ENCODE measurements around the gene UBE2E1. TPM values are rescaled to one million over a fixed set of nuclear protein-coding genes. Genes with fewer than 3 reads are reported as not detected.
"Not testable (repeated sequence)": the region's sequence is repeated elsewhere in the genome, so short reads cannot be mapped to it uniquely, and the experiment has no call there.

UBE2E1 gene
- total RNA-seq, 1 experiment from 2014 or later: 102 TPM

- Histone ChIP-seq H3K4me1 (replicated peaks; ENCODE audit: insufficient read depth) (peaks cover 14% of the 10 kb centered on the region), H3K27ac (no peak overlapping the region), H2AFZ (no peak overlapping the region), H4K20me1 (ENCODE audit: insufficient read depth) (no peaks in the 10 kb centered on the region), H3K27me3 (ENCODE audit: insufficient read depth, low read depth) (no peaks in the 10 kb centered on the region), H3K79me2 (ENCODE audit: low read depth) (peaks cover 26% of the 10 kb centered on the region), H3F3A (ENCODE audit: insufficient read depth, low read depth) (peaks cover 10% of the 10 kb centered on the region; the same call in 1 of the 2 replicates), H3K9me2 (ENCODE audit: insufficient read depth) (no peaks in the 10 kb centered on the region), H3K4me3 (no peak overlapping the region), H3K9me3 (ENCODE audit: insufficient read depth, low read depth) (no peaks in the 10 kb centered on the region), H3K4me2 (no peak overlapping the region), H3K36me3 (ENCODE audit: low read depth) (peaks cover 19% of the 10 kb centered on the region; the same call in 1 of the 2 replicates)
- no peak for DNase-seq
- TF ChIP-seq EZH2 (IDR thresholded peaks at IDR 0.05; ENCODE audit: low read depth): no peak
- no peak for TF ChIP-seq CTCF (conservative IDR thresholded peaks at IDR 0.05)
- ChIA-PET POLR2A (ENCODE audit: unreplicated experiment) (interaction anchor here (0.6 kb wide), 1 partner anchor 774 kb away, joined by 4 read pairs; no protein-coding TSS in a partner anchor), CTCF (interaction anchor here (0.7 kb wide), 1 partner anchor 1868 kb away, joined by 4 read pairs; no protein-coding TSS in a partner anchor)
- no TSS peak for BruUV-seq (replicated peaks)
- intact Hi-C loops (cut with micrococcal nuclease; ENCODE audit: unreplicated experiment): no loop called here
Measured at GRCh38 chr3:23909341-23909740, 103.6 kb downstream of the UBE2E1 start.

- no peak overlapping the region for H2AFZ ChIP-seq
- H3F3A ChIP-seq (ENCODE audit: insufficient read depth, low read depth): peaks cover 9% of the 10 kb centered on the region; the same call in 1 of the 2 replicates
- ChIA-PET POLR2A (ENCODE audit: unreplicated experiment) (no interaction called here), CTCF (no interaction called here)
- intact Hi-C loops (cut with micrococcal nuclease; ENCODE audit: unreplicated experiment): loop anchor here (10.0 kb wide), 1 partner anchor 323 kb away; no protein-coding TSS in a partner anchor
- no peak for DNase-seq
- H3K36me3 ChIP-seq (ENCODE audit: low read depth): peaks cover 12% of the 10 kb centered on the region; the same call in 1 of the 2 replicates
- H3K27me3 ChIP-seq (ENCODE audit: insufficient read depth, low read depth): no peaks in the 10 kb centered on the region
- H3K4me3 ChIP-seq: no peak overlapping the region
- no TSS peak for BruUV-seq (replicated peaks)
- H3K9me3 ChIP-seq (ENCODE audit: insufficient read depth, low read depth): no peaks in the 10 kb centered on the region
- H4K20me1 ChIP-seq (ENCODE audit: insufficient read depth): no peaks in the 10 kb centered on the region
- H3K79me2 ChIP-seq (ENCODE audit: low read depth): peaks cover 47% of the 10 kb centered on the region
- H3K4me1 ChIP-seq (replicated peaks; ENCODE audit: insufficient read depth): peaks cover 28% of the 10 kb centered on the region
- H3K4me2 ChIP-seq: no peak overlapping the region
- no peak overlapping the region for H3K27ac ChIP-seq
- H3K9me2 ChIP-seq (ENCODE audit: insufficient read depth): no peaks in the 10 kb centered on the region
- TF ChIP-seq CTCF (conservative IDR thresholded peaks at IDR 0.05) (no peak), EZH2 (IDR thresholded peaks at IDR 0.05; ENCODE audit: low read depth) (no peak)
Measured at GRCh38 chr3:23911397-23911796, 105.6 kb downstream of the UBE2E1 start.

GRCh38 chr3:23912335-23912734 is 106.6 kb downstream of the UBE2E1 start:
- H4K20me1 ChIP-seq (ENCODE audit: insufficient read depth); POLR2A ChIA-PET (ENCODE audit: unreplicated experiment); H3K9me2 ChIP-seq (ENCODE audit: insufficient read depth); H3F3A ChIP-seq (ENCODE audit: insufficient read depth, low read depth); H3K4me2 ChIP-seq; BruUV-seq (replicated peaks); CTCF ChIA-PET; H2AFZ ChIP-seq; H3K4me3 ChIP-seq; H3K27ac ChIP-seq; DNase-seq; H3K27me3 ChIP-seq (ENCODE audit: insufficient read depth, low read depth); H3K9me3 ChIP-seq (ENCODE audit: insufficient read depth, low read depth): not testable (repeated sequence)
- H3K4me1 ChIP-seq (replicated peaks; ENCODE audit: insufficient read depth): peaks cover 28% of the 10 kb centered on the region
- intact Hi-C loops (cut with micrococcal nuclease; ENCODE audit: unreplicated experiment): loop anchor here (10.0 kb wide), 1 partner anchor 322 kb away; no protein-coding TSS in a partner anchor
- peaks cover 12% of the 10 kb centered on the region; the same call in 1 of the 2 replicates for H3K36me3 ChIP-seq (ENCODE audit: low read depth)
- peaks cover 54% of the 10 kb centered on the region for H3K79me2 ChIP-seq (ENCODE audit: low read depth)

- intact Hi-C loops (cut with micrococcal nuclease; ENCODE audit: unreplicated experiment): loop anchor here (10.0 kb wide), 1 partner anchor 322 kb away; no protein-coding TSS in a partner anchor
- Histone ChIP-seq H3F3A (ENCODE audit: insufficient read depth, low read depth) (peaks cover 15% of the 10 kb centered on the region), H3K27me3 (ENCODE audit: insufficient read depth, low read depth) (no peaks in the 10 kb centered on the region), H3K79me2 (ENCODE audit: low read depth) (peaks cover 63% of the 10 kb centered on the region), H3K27ac (no peak overlapping the region), H3K36me3 (ENCODE audit: low read depth) (peaks cover 10% of the 10 kb centered on the region), H3K4me3 (no peak overlapping the region), H2AFZ (no peak overlapping the region), H3K4me1 (replicated peaks; ENCODE audit: insufficient read depth) (peaks cover 28% of the 10 kb centered on the region), H4K20me1 (ENCODE audit: insufficient read depth) (peaks cover 6% of the 10 kb centered on the region), H3K9me2 (ENCODE audit: insufficient read depth) (no peaks in the 10 kb centered on the region), H3K9me3 (ENCODE audit: insufficient read depth, low read depth) (no peaks in the 10 kb centered on the region), H3K4me2 (no peak overlapping the region)
- no peak for DNase-seq
- CTCF ChIA-PET: no interaction called here
- POLR2A ChIA-PET (ENCODE audit: unreplicated experiment): no interaction called here
- no peak for TF ChIP-seq EZH2 (IDR thresholded peaks at IDR 0.05; ENCODE audit: low read depth)
- TF ChIP-seq CTCF (conservative IDR thresholded peaks at IDR 0.05): no peak
- BruUV-seq (replicated peaks): no TSS peak
Measured at GRCh38 chr3:23913182-23913581, 107.4 kb downstream of the UBE2E1 start.

Measured in PC-9 (cell line).